Fibroblast of lung (primary cell): ENCODE measurements around the gene CUBN. TPM values are rescaled to one million over a fixed set of nuclear protein-coding genes. Genes with fewer than 3 reads are reported as not detected.

ENCODE experiments used
- DNase-seq, 2 donors: peaks; one replicate each; pipeline versions ENCODE4 v3.0.0 to v3.0.0-alpha.2; 2010; ENCODE audit warnings: low read depth in 2 of 2
- H2AFZ ChIP-seq: 2 replicates; pipeline ENCODE4 v1.5.1; 2012; ENCODE audit warnings: low read length, control low read depth, inconsistent platforms
- H3K27ac ChIP-seq: 2 replicates; pipeline ENCODE4 v1.5.1; 2011; ENCODE audit warnings: low read length, control low read depth; ENCODE audit not compliant: insufficient read depth
- H3K27me3 ChIP-seq: 2 replicates; pipeline ENCODE4 v1.5.1; 2011; ENCODE audit warnings: mild to moderate bottlenecking, low read length; ENCODE audit not compliant: control insufficient read depth, insufficient read depth
- H3K36me3 ChIP-seq: 2 replicates; pipeline ENCODE4 v1.5.1; 2011; ENCODE audit warnings: low read length; ENCODE audit not compliant: control insufficient read depth, insufficient read depth
- H3K4me1 ChIP-seq: 2 replicates; pipeline ENCODE4 v1.5.1; 2011; ENCODE audit warnings: low read length; ENCODE audit not compliant: control insufficient read depth, insufficient read depth; ENCODE audit errors: extremely low read depth
- H3K4me2 ChIP-seq: 2 replicates; pipeline ENCODE4 v1.5.1; 2011; ENCODE audit warnings: low read length, control low read depth; ENCODE audit not compliant: insufficient read depth; ENCODE audit errors: extremely low read depth
- H3K4me3 ChIP-seq, 4 experiments: fragments of 200-600 bp in 1 of 4; sonication (generic) in 1 of 4; replicated peaks in 1 of 4; 2 replicates each; pipeline ENCODE4 v1.5.1; 2011 to 2016; ENCODE audit warnings: low read length in 4 of 4, low read depth in 3 of 4, mild to moderate bottlenecking in 3 of 4, control low read depth in 2 of 4, inconsistent platforms in 1 of 4, mixed read lengths in 1 of 4; ENCODE audit not compliant: insufficient read depth in 1 of 4; ENCODE audit errors: control extremely low read depth in 1 of 4
- H3K79me2 ChIP-seq: 2 replicates; pipeline ENCODE4 v1.5.1; 2012; ENCODE audit warnings: mild to moderate bottlenecking, low read length, inconsistent platforms; ENCODE audit not compliant: control insufficient read depth, insufficient read depth
- H3K9ac ChIP-seq: 2 replicates; pipeline ENCODE4 v1.5.1; 2011; ENCODE audit warnings: mild to moderate bottlenecking, low read length, control low read depth; ENCODE audit not compliant: insufficient read depth
- H3K9me3 ChIP-seq: 2 replicates; pipeline ENCODE4 v1.5.1; 2012; ENCODE audit warnings: low read depth, low read length; ENCODE audit not compliant: control insufficient read depth, insufficient read depth
- H4K20me1 ChIP-seq: 2 replicates; pipeline ENCODE4 v1.5.1; 2011; ENCODE audit warnings: low read length; ENCODE audit not compliant: control insufficient read depth, insufficient read depth; ENCODE audit errors: extremely low read depth
- CTCF ChIP-seq, 2 donors: IDR thresholded peaks in 1 of 2; conservative IDR thresholded peaks in 1 of 2; 1 replicate in 1 of 2; 2 replicates in 1 of 2; pipeline ENCODE4 v1.5.1; 2011 to 2012; ENCODE audit warnings: low read length in 2 of 2, control low read depth in 1 of 2, inconsistent platforms in 1 of 2, low read depth in 1 of 2, mild to moderate bottlenecking in 1 of 2
- EZH2 ChIP-seq: IDR thresholded peaks from 2 replicates; pipeline ENCODE4 v1.5.1; 2012; ENCODE audit warnings: low read length, control low read depth, mild to moderate bottlenecking; ENCODE audit errors: missing control alignments
- polyA plus RNA-seq, 2 donors: library from polyadenylated mRNA; depleted of rRNA in 1 of 2; stranded (reverse) in 1 of 2; unstranded in 1 of 2; fragments of >200 nt; gene quantifications; 2 replicates each; pipeline ENCODE4 v1.2.1, GENCODE V29; 2011 to 2012; ENCODE audit warnings: missing spikeins in 1 of 2
- total RNA-seq: library from RNA; depleted of rRNA; stranded (reverse); fragments of >200 nt; gene quantifications from 2 replicates; pipeline ENCODE4 v1.2.1, GENCODE V29; 2014

Gene CUBN
- total and polyA plus RNA-seq, 2 donors (not counting 1 experiment from before 2014, with no cell fraction given): 1.3 to 1.5 TPM

- no peaks in the 10 kb centered on the region for H4K20me1 ChIP-seq
- TF ChIP-seq CTCF (conservative IDR thresholded peaks at IDR 0.05 in 1 of 2, IDR thresholded peaks at IDR 0.05 in 1 of 2; ENCODE audit: low read depth in 1 of 2, low read length in 2 of 2): no peak
- TF ChIP-seq EZH2: no peak
- no peaks in the 10 kb centered on the region for H3K79me2 ChIP-seq
- H3K27me3 ChIP-seq: no peaks in the 10 kb centered on the region
- no peak overlapping the region for H3K27ac ChIP-seq
- no peak overlapping the region for H3K4me2 ChIP-seq
- peaks cover 38% of the 10 kb centered on the region for H3K4me1 ChIP-seq
- H2AFZ ChIP-seq: no peak overlapping the region
- H3K9ac ChIP-seq: no peak overlapping the region
- H3K9me3 ChIP-seq: no peaks in the 10 kb centered on the region
- no peak overlapping the region for H3K4me3 ChIP-seq
- H3K36me3 ChIP-seq: no peaks in the 10 kb centered on the region
- DNase-seq: peak in 1 of 2 donors; percentile 51
Observed at GRCh38 chr10:17003651-17004286, 125.8 kb downstream of the CUBN start.

GRCh38 chr10:17003151-17003550 lies 126.5 kb downstream of the CUBN start:
- peak overlapping the region; percentile 83 for H3K27ac ChIP-seq
- peaks cover 33% of the 10 kb centered on the region for H3K4me1 ChIP-seq
- no peak overlapping the region for H3K4me2 ChIP-seq
- TF ChIP-seq EZH2: no peak
- TF ChIP-seq CTCF (conservative IDR thresholded peaks at IDR 0.05 in 1 of 2, IDR thresholded peaks at IDR 0.05 in 1 of 2; ENCODE audit: low read depth in 1 of 2, low read length in 2 of 2): no peak
- no peak overlapping the region for H3K9ac ChIP-seq
- H3K36me3 ChIP-seq: no peaks in the 10 kb centered on the region
- H3K27me3 ChIP-seq: no peaks in the 10 kb centered on the region
- H3K4me3 ChIP-seq: no peak overlapping the region
- H3K79me2 ChIP-seq: no peaks in the 10 kb centered on the region
- peak; percentile 85 to 98 for DNase-seq
- H4K20me1 ChIP-seq: no peaks in the 10 kb centered on the region
- H2AFZ ChIP-seq: no peak overlapping the region
- no peaks in the 10 kb centered on the region for H3K9me3 ChIP-seq

- Histone ChIP-seq H4K20me1 (no peaks in the 10 kb centered on the region), H3K79me2 (no peaks in the 10 kb centered on the region), H3K27me3 (no peaks in the 10 kb centered on the region), H3K4me3 (no peak overlapping the region), H3K9me3 (no peaks in the 10 kb centered on the region), H3K4me1 (peaks cover 25% of the 10 kb centered on the region), H3K27ac (peak overlapping the region; percentile 83), H3K9ac (peak overlapping the region; percentile 17), H2AFZ (no peak overlapping the region), H3K4me2 (peak overlapping the region; percentile 29), H3K36me3 (no peaks in the 10 kb centered on the region)
- peak; percentile 97 to 99 for DNase-seq
- TF ChIP-seq EZH2 (no peak), CTCF (conservative IDR thresholded peaks at IDR 0.05 in 1 of 2, IDR thresholded peaks at IDR 0.05 in 1 of 2; ENCODE audit: low read depth in 1 of 2, low read length in 2 of 2) (no peak)
Observed at GRCh38 chr10:17001961-17002749, 127.5 kb downstream of the CUBN start.
